KMS-11 (cell line): ENCODE data around the gene SLC6A18.
"Not testable (repeated sequence)": the region's sequence is repeated elsewhere in the genome, so short reads cannot be mapped to it uniquely, and the experiment has no call there.

Experiments
- H2AFZ ChIP-seq: fragments of 200-600 bp; sonication (generic); 2 replicates; pipeline ENCODE4 v1.6.1; 2016; ENCODE audit warnings: antibody characterized with exemption, mixed run types, low read depth
- H3K27ac ChIP-seq: fragments of 200-600 bp; sonication (generic); 2 replicates; pipeline ENCODE4 v1.6.1; 2016; ENCODE audit warnings: mild to moderate bottlenecking, mixed run types
- H3K27me3 ChIP-seq: fragments of 200-600 bp; sonication (generic); 2 replicates; pipeline ENCODE4 v1.6.1; 2017; ENCODE audit warnings: mild to moderate bottlenecking, low read depth, mixed run types, moderate library complexity; ENCODE audit not compliant: insufficient read depth
- H3K36me3 ChIP-seq: fragments of 200-600 bp; sonication (generic); 2 replicates; pipeline ENCODE4 v1.6.1; 2017; ENCODE audit warnings: mild to moderate bottlenecking, mixed run types; ENCODE audit not compliant: insufficient read depth
- H3K4me1 ChIP-seq: fragments of 200-600 bp; sonication (generic); 2 replicates; pipeline ENCODE4 v1.6.1; 2016; ENCODE audit warnings: mild to moderate bottlenecking, low read depth, mixed run types; ENCODE audit not compliant: poor library complexity, severe bottlenecking
- H3K4me2 ChIP-seq: fragments of 200-600 bp; sonication (generic); 2 replicates; pipeline ENCODE4 v1.7.0; 2016; ENCODE audit warnings: mild to moderate bottlenecking, mixed run types
- H3K4me3 ChIP-seq: fragments of 200-600 bp; sonication (generic); IDR thresholded peaks from 2 replicates; pipeline ENCODE4 v1.6.1; 2017; ENCODE audit warnings: low read depth, low read length, mixed read lengths; ENCODE audit not compliant: insufficient read depth
- H3K79me2 ChIP-seq: fragments of 200-600 bp; sonication (generic); 2 replicates; pipeline ENCODE4 v1.6.1; 2016; ENCODE audit warnings: low read depth, mixed run types; ENCODE audit not compliant: insufficient read depth
- H3K9ac ChIP-seq: fragments of 200-600 bp; sonication (generic); 2 replicates; pipeline ENCODE4 v1.6.1; 2016; ENCODE audit warnings: mild to moderate bottlenecking, mixed run types
- H4K20me1 ChIP-seq: fragments of 200-600 bp; sonication (generic); 2 replicates; pipeline ENCODE4 v1.6.1; 2016; ENCODE audit warnings: mild to moderate bottlenecking, mixed run types; ENCODE audit not compliant: insufficient read depth
- CTCF ChIP-seq: fragments of 200-600 bp; sonication (generic); conservative IDR thresholded peaks from 2 replicates; pipeline ENCODE4 v1.6.1; 2017; ENCODE audit warnings: low read depth, mild to moderate bottlenecking, antibody characterized with exemption, low read length, moderate library complexity, mixed read lengths

Gene SLC6A18

GRCh38 chr5:1272201-1272600 is 47.0 kb downstream of the SLC6A18 start:
- Histone ChIP-seq H3K4me1 (peaks cover 28% of the 10 kb centered on the region), H3K27ac (no peak overlapping the region), H3K4me2 (no peak overlapping the region), H3K9ac (no peak overlapping the region), H2AFZ (no peak overlapping the region), H4K20me1 (no peaks in the 10 kb centered on the region), H3K4me3 (no peak overlapping the region), H3K36me3 (no peaks in the 10 kb centered on the region; the same call in 1 of the 2 replicates), H3K27me3 (no peaks in the 10 kb centered on the region), H3K79me2 (no peaks in the 10 kb centered on the region)
- no peak for TF ChIP-seq CTCF

- Histone ChIP-seq H3K36me3 (0 out of 2 replicates have a peak, but pooled peaks cover 3% of the 10 kb centered on the region), H3K4me2 (no peak overlapping the region), H2AFZ (no peak overlapping the region), H4K20me1 (no peaks in the 10 kb centered on the region), H3K9ac (no peak overlapping the region), H3K4me1 (peaks cover 18% of the 10 kb centered on the region), H3K27ac (no peak overlapping the region), H3K4me3 (no peak overlapping the region), H3K79me2 (no peaks in the 10 kb centered on the region), H3K27me3 (no peaks in the 10 kb centered on the region)
- no peak for TF ChIP-seq CTCF
Observed at GRCh38 chr5:1273745-1274144, 48.6 kb downstream of the SLC6A18 start.

- no peak for TF ChIP-seq CTCF
- Histone ChIP-seq H3K4me3 (no peak overlapping the region), H3K36me3 (0 out of 2 replicates have a peak, but pooled peaks cover 4% of the 10 kb centered on the region), H3K9ac (no peak overlapping the region), H3K79me2 (no peaks in the 10 kb centered on the region), H4K20me1 (no peaks in the 10 kb centered on the region), H3K4me1 (peaks cover 11% of the 10 kb centered on the region), H3K27ac (no peak overlapping the region), H2AFZ (no peak overlapping the region), H3K4me2 (no peak overlapping the region), H3K27me3 (no peaks in the 10 kb centered on the region)
Observed at GRCh38 chr5:1274471-1274870, 49.3 kb downstream of the SLC6A18 start.

- H3K9ac ChIP-seq, H3K79me2 ChIP-seq, H3K4me3 ChIP-seq, H3K4me2 ChIP-seq, H3K27me3 ChIP-seq, H3K4me1 ChIP-seq, H2AFZ ChIP-seq, H4K20me1 ChIP-seq, H3K36me3 ChIP-seq, H3K27ac ChIP-seq: not testable (repeated sequence)
Observed at GRCh38 chr5:1275397-1276391, 50.5 kb downstream of the SLC6A18 start.

- no peak overlapping the region for H2AFZ ChIP-seq
- no peaks in the 10 kb centered on the region for H3K4me1 ChIP-seq
- no peak for TF ChIP-seq CTCF
- H4K20me1 ChIP-seq, result no peaks in the 10 kb centered on the region
- no peak overlapping the region for H3K4me3 ChIP-seq
- H3K36me3 ChIP-seq, result 0 out of 2 replicates have a peak, but pooled peaks cover 4% of the 10 kb centered on the region
- H3K27ac ChIP-seq, result no peak overlapping the region
- H3K27me3 ChIP-seq, result no peaks in the 10 kb centered on the region
- H3K4me2 ChIP-seq, result no peak overlapping the region
- no peaks in the 10 kb centered on the region for H3K79me2 ChIP-seq
- no peak overlapping the region for H3K9ac ChIP-seq
Observed at GRCh38 chr5:1276930-1277329, 51.7 kb downstream of the SLC6A18 start.
